ENCODE results near the gene NCLN.
A peak's percentile ranks its signal among the peaks of the same experiment; 100 is the strongest.
"Not testable (repeated sequence)": the region's sequence is repeated elsewhere in the genome, so short reads cannot be mapped to it uniquely, and the experiment has no call there.

Gene NCLN

DNA sequence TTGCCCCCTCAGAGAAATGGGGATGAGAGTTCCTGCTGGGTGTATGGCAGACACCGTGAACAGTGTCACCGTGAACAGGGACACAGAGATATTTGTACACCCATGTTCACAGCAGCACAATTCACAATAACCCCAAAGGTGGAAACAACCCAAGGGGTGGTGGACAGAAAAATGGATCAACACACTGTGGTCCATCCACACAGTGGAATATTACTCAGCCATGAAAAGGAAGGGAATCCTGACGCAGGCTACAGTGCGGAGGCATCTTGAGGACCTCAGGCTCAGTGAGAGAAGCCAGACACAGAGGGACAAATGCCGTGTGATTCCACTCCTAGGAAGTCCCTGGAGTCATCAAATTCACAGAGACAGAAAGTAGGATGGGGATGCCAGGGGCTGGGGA, 31.1 kb downstream of the NCLN start:
- H3K4me1 Mint-ChIP-seq = no peaks in the 10 kb centered on the region
- H3K36me3 Mint-ChIP-seq (ENCODE audit: low read depth) = no peaks in the 10 kb centered on the region
- no peak overlapping the region for H3K4me3 Mint-ChIP-seq
- TF ChIP-seq, protein P1, sequence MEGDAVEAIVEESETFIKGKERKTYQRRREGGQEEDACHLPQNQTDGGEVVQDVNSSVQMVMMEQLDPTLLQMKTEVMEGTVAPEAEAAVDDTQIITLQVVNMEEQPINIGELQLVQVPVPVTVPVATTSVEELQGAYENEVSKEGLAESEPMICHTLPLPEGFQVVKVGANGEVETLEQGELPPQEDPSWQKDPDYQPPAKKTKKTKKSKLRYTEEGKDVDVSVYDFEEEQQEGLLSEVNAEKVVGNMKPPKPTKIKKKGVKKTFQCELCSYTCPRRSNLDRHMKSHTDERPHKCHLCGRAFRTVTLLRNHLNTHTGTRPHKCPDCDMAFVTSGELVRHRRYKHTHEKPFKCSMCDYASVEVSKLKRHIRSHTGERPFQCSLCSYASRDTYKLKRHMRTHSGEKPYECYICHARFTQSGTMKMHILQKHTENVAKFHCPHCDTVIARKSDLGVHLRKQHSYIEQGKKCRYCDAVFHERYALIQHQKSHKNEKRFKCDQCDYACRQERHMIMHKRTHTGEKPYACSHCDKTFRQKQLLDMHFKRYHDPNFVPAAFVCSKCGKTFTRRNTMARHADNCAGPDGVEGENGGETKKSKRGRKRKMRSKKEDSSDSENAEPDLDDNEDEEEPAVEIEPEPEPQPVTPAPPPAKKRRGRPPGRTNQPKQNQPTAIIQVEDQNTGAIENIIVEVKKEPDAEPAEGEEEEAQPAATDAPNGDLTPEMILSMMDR (IDR thresholded peaks at IDR 0.05; ENCODE audit: unreplicated experiment in 3 of 3) = no peak
- H3K27me3 Mint-ChIP-seq (ENCODE audit: low read depth) = peaks cover 15% of the 10 kb centered on the region
- no peaks in the 10 kb centered on the region for H3K9me3 Mint-ChIP-seq
- H3K27ac Mint-ChIP-seq = no peak overlapping the region

DNA sequence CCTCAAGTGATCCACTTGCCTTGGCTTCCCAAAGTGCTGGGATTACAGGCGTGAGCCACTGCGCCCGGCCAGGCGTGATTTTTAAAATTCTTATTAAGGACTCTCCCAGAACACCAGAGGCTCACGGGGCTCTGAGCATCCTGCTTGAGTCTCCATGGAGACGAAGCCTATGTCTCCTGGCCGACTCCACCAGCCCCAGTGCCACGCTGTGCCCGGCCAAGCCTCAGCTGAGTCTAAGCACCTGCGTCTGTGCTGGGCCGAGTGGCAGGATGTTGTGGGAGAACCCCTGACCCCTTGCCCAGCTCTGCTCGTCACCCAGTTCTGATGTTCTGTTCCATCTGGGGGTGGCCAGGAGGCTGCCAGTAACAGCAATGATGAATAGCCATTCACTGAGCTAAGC, 34.8 kb downstream of the NCLN start:
- H3K36me3 Mint-ChIP-seq (ENCODE audit: low read depth) = no peaks in the 10 kb centered on the region
- peaks cover 31% of the 10 kb centered on the region for H3K27me3 Mint-ChIP-seq (ENCODE audit: low read depth)
- no peak overlapping the region for H3K4me3 Mint-ChIP-seq
- no peaks in the 10 kb centered on the region for H3K4me1 Mint-ChIP-seq
- TF ChIP-seq, protein P1 (IDR thresholded peaks at IDR 0.05; ENCODE audit: unreplicated experiment in 3 of 3) = no peak
- no peaks in the 10 kb centered on the region for H3K9me3 Mint-ChIP-seq
- H3K27ac Mint-ChIP-seq = no peak overlapping the region

DNA sequence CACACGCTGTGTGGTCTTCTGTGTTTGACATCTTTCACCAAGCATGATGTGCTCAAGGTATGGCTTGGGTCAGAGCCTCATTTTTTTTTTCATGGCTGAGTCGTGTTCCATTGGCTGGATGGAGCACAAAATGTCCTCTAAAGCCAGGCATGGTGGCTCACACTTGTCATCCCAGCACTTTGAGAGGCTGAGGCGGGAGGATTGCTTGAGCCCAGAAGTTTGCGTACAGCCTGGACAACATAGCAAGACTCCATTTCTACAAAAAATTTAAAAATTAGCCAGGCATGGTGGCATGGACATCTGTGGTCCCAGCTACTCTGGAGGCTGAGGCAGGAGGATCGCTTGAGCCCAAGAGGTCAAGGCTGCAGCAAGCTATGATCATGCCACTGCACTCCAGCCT, 35.8 kb downstream of the NCLN start:
- not testable (repeated sequence) for H3K27ac Mint-ChIP-seq; H3K36me3 Mint-ChIP-seq (ENCODE audit: low read depth); H3K9me3 Mint-ChIP-seq; H3K4me1 Mint-ChIP-seq; H3K4me3 Mint-ChIP-seq
- peaks cover 31% of the 10 kb centered on the region for H3K27me3 Mint-ChIP-seq (ENCODE audit: low read depth)

DNA sequence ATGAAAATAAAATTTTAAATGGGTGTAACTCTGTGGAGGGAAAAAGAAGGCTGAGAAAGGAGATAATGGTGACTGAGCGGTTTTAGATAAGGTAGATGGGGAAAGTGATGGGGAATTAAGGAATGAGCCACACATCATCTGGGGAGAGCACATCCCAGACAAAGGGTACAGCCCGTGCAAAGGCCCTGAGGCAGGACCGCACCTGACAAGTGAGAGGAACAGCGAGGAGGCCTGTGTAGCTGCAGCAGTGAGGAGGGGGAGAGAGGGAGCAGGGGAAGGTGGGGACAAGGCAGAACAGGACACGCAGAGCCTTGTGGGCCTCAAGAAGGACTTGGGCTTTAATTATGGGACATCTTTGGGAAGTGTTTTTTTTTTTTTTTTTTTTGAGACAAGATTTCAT, 37.0 kb downstream of the NCLN start:
- Mint-ChIP-seq H3K4me3 (peak overlapping the region in 1 of 3 experiments; percentile 15), H3K36me3 (ENCODE audit: low read depth) (no peaks in the 10 kb centered on the region), H3K27ac (no peak overlapping the region), H3K9me3 (no peaks in the 10 kb centered on the region), H3K27me3 (ENCODE audit: low read depth) (peaks cover 31% of the 10 kb centered on the region), H3K4me1 (no peaks in the 10 kb centered on the region)
- TF ChIP-seq, protein P1 (IDR thresholded peaks at IDR 0.05; ENCODE audit: unreplicated experiment in 3 of 3) = no peak

DNA sequence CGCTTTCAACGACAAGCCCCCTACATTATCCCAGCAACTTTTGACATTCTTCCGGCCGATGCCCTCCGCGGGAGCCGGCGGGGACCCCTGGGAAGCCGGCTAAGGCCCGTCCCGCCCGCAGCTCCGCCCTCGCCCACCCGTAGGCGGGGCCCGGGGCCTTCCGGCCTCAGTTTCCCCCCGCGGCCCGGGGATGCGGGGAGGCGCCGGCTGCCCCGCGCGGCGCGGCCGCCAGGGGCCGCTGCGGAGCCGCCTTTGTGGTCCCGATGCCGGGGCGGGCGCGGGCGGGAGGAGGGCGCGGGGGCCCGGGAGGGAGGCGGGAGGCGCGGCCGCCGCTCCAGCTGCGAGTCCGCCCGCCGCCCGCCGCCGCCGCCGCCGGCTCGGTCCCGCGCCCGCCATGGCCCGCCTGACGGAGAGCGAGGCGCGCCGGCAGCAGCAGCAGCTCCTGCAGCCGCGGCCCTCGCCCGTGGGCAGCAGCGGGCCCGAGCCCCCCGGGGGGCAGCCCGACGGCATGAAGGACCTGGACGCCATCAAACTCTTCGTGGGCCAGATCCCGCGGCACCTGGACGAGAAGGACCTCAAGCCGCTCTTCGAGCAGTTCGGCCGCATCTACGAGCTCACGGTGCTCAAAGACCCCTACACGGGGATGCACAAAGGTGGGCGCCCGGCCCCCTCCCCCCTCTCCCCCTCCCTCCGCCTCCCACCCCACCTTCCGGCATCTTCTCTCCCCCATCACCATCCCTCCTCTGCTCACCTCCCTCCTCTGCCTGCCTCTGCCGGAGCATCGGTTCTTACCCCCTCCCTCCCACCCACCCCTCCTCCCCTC, 38.8 kb downstream of the NCLN start, which contains the start of gene CELF5:
Gene CELF5 (plus strand): TSS at position 316 of the 823 bp plus-strand sequence. CDS start 79 bp downstream, at position 395.
- H3K4me1 Mint-ChIP-seq = peaks cover 4% of the 10 kb centered on the region
- TF ChIP-seq, protein P1 (IDR thresholded peaks at IDR 0.05; ENCODE audit: unreplicated experiment in 3 of 3) = peak; percentile 52 to 60 (median 56)
- no peaks in the 10 kb centered on the region for H3K9me3 Mint-ChIP-seq
- H3K27me3 Mint-ChIP-seq (ENCODE audit: low read depth) = peaks cover 29% of the 10 kb centered on the region
- H3K4me3 Mint-ChIP-seq = peak within 1 kb of the TSS; percentile 49 to 56 (median 50)
- H3K27ac Mint-ChIP-seq = no peak within 1 kb of the TSS
- no peaks in the 10 kb centered on the region for H3K36me3 Mint-ChIP-seq (ENCODE audit: low read depth)

DNA sequence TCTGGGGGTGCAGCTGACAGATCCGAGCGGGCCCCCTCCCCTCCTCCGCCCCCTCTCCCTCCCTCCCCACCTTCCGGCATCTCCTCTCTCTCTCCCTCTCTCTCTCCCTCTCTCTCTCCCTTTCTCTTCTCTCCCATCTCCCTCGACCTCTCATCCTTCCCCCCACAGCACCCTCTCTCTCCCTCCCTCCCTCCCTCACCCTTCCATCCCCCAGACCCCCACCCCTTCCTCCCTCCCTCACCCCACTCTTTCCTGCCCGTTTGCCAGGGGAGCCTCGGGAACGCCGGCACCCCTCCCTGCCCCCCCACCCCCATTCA, 39.4 kb downstream of the NCLN start:
- H3K4me1 Mint-ChIP-seq = peaks cover 4% of the 10 kb centered on the region
- H3K36me3 Mint-ChIP-seq (ENCODE audit: low read depth) = no peaks in the 10 kb centered on the region
- H3K27ac Mint-ChIP-seq = no peak overlapping the region
- H3K4me3 Mint-ChIP-seq = peak overlapping the region in 1 of 3 experiments; percentile 45
- TF ChIP-seq, protein P1 (IDR thresholded peaks at IDR 0.05; ENCODE audit: unreplicated experiment in 3 of 3) = no peak
- peaks cover 27% of the 10 kb centered on the region for H3K27me3 Mint-ChIP-seq (ENCODE audit: low read depth)
- H3K9me3 Mint-ChIP-seq = no peaks in the 10 kb centered on the region
